Subcutaneous adipose tissue (tissue), 4 donors: ENCODE results near the gene LCAT. TPM values are rescaled to one million over a fixed set of nuclear protein-coding genes. Genes with fewer than 3 reads are reported as not detected.

Source experiments
- total RNA-seq, 4 donors: library from RNA; depleted of rRNA; stranded (reverse); fragments of >200 nt; gene quantifications; one replicate each; pipeline ENCODE4 v1.1.0, GENCODE V29; 2016
- TF ChIP-seq, protein P1 (sequence below): fragments of 450-650 bp; IDR thresholded peaks from one replicate; pipeline ENCODE4 v1.5.1; 2016; ENCODE audit warnings: low read depth, mild to moderate bottlenecking, control low read depth, antibody characterized with exemption, moderate library complexity

LCAT gene
- total RNA-seq, 4 donors from 2014 or later = 7.9 to 16.2 (median 10.5) TPM

DNA sequence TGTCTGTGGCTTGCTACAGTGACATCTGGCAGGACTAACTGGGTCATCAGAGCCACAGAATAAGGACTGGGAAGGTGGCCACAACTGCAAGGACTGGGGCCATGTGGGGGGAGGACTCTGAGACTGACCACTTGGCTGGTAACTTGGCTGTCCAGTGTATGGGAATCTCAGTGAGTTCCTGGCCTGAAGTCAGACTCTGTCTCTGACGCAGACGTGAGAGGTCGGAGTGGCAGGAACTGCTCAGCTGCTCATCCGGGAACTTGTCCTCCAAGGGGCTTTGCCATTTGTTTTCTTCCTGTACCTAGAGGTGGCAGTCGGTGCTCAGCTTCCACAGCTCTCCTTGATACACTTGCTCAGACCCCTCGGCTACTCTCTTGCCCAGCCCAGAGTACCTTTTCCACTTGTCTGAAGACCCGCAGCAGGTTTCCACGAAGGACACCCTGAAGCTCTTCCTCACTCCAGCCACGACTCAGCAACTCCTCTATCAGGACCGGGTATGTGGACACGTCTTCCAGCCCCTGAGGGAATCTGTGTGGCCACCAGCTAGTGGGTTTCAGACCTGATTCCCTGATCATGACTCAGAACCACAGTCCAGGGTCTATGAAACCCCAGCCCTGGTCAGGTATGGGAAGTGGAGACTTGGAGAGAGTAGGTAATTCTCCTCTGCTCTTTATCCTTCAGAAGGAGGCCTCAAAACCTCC lies 43.7 kb upstream of the LCAT start:
- TF ChIP-seq, protein P1, sequence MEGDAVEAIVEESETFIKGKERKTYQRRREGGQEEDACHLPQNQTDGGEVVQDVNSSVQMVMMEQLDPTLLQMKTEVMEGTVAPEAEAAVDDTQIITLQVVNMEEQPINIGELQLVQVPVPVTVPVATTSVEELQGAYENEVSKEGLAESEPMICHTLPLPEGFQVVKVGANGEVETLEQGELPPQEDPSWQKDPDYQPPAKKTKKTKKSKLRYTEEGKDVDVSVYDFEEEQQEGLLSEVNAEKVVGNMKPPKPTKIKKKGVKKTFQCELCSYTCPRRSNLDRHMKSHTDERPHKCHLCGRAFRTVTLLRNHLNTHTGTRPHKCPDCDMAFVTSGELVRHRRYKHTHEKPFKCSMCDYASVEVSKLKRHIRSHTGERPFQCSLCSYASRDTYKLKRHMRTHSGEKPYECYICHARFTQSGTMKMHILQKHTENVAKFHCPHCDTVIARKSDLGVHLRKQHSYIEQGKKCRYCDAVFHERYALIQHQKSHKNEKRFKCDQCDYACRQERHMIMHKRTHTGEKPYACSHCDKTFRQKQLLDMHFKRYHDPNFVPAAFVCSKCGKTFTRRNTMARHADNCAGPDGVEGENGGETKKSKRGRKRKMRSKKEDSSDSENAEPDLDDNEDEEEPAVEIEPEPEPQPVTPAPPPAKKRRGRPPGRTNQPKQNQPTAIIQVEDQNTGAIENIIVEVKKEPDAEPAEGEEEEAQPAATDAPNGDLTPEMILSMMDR = no peak

DNA sequence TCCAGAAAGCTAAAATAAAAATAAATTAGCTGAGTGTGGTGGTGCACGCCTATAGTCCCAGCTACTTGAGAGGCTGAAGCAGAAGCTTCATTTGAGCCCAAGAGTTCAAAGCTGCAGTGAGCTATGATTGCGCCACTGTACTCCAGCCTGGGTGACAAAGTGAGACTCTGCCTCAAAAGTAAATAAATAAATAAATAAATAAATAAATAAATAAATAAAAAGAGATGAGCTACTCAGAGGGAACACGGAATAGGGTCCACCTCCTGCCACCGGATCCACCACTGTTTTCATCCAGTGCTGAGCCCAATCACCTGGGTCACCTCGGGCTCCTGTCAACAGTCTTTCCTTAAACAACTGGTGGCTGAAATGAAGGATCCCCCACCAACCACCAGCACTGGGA lies 43.0 kb upstream of the LCAT start:
- TF ChIP-seq, protein P1 = no peak

DNA sequence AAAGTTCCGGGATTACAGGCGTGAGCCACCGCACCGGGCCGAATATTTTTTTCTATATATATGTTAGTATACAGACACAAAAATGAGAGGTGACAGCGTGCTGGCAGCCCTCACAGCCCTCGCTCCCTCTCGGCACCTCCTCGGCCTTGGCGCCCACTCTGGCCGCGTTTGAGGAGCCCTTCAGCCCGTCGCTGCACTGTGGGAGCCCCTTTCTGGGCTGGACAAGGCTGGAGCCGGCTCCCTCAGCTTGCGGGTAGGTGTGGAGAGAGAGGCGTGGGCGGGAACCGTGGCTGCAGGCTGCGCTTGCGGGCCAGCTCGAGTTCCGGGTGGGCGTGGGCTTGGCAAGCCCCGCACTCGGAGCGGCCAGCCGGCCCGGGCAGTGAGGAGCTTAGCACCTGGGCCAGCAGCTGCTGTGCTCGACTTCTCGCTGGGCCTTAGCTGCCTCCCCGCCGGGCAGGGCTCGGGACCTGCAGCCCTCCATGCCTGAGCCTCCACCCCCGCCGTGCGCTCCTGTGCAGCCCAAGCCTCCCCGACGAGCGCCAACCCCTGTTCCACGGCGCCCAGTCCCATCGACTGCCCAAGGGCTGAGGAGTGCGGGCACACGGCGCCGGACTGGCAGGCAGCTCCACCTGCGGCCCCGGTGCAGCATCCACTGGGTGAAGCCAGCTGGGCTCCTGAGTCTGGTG lies 38.2 kb upstream of the LCAT start:
- TF ChIP-seq, protein P1 = no peak

DNA sequence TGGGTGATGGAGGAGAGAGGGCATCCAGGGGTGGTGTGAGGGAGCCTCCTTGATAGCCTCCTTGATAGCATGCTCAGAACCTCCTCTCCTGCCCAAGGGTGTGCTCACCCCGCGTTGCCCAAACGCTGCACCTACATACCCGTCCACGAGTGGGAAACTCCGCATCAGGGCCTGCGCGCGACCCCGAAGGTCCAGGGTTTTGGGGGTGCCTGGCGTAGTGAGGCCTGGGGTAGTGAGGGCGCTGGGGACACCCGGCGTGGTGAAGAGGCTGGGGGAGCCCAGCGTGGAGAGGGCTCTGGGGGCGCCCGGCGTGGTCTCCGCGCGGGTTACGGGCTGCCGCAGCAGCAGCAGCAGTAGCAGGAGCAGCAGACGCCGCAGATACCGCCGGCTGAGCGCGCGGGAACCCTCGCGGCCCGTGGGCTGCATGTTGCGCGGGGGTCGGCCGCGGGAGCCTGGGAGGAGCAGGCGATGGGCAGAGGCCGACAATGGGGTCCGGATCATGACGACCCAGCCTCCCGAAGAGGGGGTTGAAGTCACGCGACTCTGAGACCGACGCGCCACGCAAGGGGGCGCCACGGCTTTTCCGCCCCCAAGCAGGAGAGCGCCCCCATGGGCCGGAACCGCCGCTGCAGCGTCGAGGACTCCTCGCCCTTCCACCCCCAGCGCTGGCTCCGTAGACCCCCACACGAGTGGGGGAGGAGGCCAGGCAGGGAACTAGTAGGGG lies 36.2 kb upstream of the LCAT start, which contains the start of gene DPEP3:
Gene DPEP3, minus strand, starts transcription at position 545 of the 724 bp plus-strand sequence. Its CDS starts 119 bp downstream, at position 426.
- TF ChIP-seq, protein P1 = no peak

DNA sequence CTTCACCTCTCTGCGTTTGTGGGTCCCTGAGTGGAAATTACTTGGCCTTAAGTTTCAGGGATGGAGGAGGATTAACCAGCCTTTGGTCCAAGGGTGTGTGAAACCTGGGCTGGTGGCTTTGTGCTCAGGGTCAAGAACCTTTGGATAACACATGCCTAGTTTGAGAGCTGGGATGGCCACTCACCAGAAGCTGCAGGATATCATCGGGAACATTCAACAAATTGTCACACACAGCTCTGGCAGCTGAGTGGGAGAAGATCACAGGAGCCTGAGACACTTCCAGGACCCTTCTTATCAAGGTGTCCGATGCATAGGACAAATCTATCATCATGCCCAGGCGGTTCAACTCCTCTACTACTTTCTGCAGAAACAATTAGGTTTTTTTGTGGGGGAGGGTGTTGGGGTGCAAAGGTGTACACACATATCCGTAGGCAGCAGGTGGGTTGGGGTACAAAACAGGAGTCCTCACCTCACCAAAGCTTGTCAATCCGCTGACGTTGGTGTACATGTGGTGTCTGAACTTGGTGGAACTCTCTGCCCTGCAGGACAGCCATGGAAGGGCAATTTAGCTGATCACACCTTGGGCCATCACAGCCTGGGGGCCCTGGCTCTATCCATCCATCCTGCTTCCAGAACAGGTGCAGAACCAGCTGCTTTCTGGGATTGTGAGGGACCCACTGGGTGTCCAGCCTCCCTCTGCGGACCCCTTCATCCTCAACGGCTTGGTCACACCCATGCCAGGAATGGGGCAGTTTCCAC lies 33.7 kb upstream of the LCAT start:
- TF ChIP-seq, protein P1 = no peak

DNA sequence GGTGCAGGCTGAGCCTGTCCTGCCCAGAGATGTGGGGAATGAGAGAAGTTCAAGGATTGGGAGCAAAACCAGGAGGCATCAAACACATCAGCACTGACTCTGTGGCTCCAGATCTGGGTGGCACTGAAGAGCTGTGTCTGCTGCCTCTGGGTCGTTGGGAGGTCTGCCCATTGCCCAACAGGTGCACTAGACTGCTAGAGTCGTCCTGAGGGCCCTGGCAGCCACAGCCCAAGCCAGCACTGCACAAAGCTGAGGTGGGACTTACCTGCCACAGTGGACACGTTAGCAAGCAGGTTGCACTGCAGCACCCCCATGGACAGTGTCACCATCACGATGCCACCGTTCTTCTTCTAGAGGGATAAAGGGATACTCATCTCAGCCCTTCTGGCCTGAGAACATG lies 33.1 kb upstream of the LCAT start:
- TF ChIP-seq, protein P1 = no peak
